Liver (tissue), 3 donors: Measurements from ENCODE around the gene USP17L11.
"Not testable (repeated sequence)": the region's sequence is repeated elsewhere in the genome, so short reads cannot be mapped to it uniquely, and the experiment has no call there.

ENCODE experiments used
- ATF3 ChIP-seq: IDR thresholded peaks from 2 replicates; pipeline ENCODE4 v1.6.1; 2016; ENCODE audit warnings: antibody characterized with exemption
- CTCF ChIP-seq: fragments of 150-350 bp; IDR thresholded peaks from 2 replicates; pipeline ENCODE4 v1.5.1; 2017; ENCODE audit warnings: improper control_type of control experiment, low read depth, low read length; ENCODE audit not compliant: missing input control
- MAX ChIP-seq: IDR thresholded peaks from 2 replicates; pipeline ENCODE4 v1.6.1; 2016; ENCODE audit warnings: antibody characterized with exemption
- REST ChIP-seq: IDR thresholded peaks from 2 replicates; pipeline ENCODE4 v1.6.1; 2016; ENCODE audit warnings: antibody characterized with exemption, mild to moderate bottlenecking
- TAF1 ChIP-seq: conservative IDR thresholded peaks from 2 replicates; pipeline ENCODE4 v1.6.1; 2016; ENCODE audit warnings: antibody characterized with exemption, mild to moderate bottlenecking
- donor health status: healthy.
- donor health status: healthy.

GRCh38 chr4:9234085-9234484, 18.9 kb downstream of the USP17L11 start, which contains the start of gene USP17L15:
- TF ChIP-seq TAF1, CTCF, ATF3, MAX, REST: not testable (repeated sequence)
